RWPE1 (cell line): ENCODE results near the gene TENM4.

Experiments
- CTCF ChIA-PET: fragments of 350-600 bp; sonication (Branson Sonifier 250); formaldehyde crosslinking; extraction: SDS; loops from one replicate; lab custom pipeline; 2021; lab: Yijun Ruan, JAX
- POLR2A ChIA-PET: fragments of 400-600 bp; formaldehyde crosslinking; extraction: SDS; loops from one replicate; lab custom pipeline; 2020; ENCODE audit warnings: antibody characterized with exemption; ENCODE audit not compliant: low non-redundant PET; lab: Yijun Ruan, JAX
- DNase-seq: peaks from one replicate; pipeline ENCODE4 v3.0.0; 2012; ENCODE audit warnings: low spot score
- H3K27ac ChIP-seq: fragments of 450-650 bp; 2 replicates; pipeline ENCODE4 v1.5.1; 2017
- CTCF ChIP-seq: fragments of 450-650 bp; conservative IDR thresholded peaks from 2 replicates; pipeline ENCODE4 v1.5.1; 2017; ENCODE audit warnings: low read depth, mild to moderate bottlenecking

Gene TENM4

DNA sequence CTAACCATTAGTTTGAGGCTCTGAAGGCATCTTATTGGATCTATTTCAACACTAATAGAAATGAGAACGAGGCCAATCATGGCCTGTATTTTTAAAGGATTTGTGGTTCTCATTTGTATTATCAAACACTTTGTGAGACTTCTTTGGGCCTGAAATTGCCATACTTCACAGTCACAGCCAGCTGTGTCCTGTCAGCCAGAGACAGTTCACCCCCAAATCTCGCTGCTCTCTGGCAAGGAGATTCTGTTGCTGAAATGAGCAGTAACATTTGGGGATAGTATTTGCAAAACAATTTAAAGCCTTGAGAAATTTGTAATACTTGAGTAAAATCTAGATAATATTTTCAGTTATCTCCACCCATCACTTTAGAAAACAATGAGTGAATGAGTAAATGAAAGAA lies 26.9 kb upstream of the TENM4 start:
- POLR2A ChIA-PET: no interaction called here
- no peak for TF ChIP-seq CTCF
- H3K27ac ChIP-seq: no peak overlapping the region
- no peak for DNase-seq
- CTCF ChIA-PET: no interaction called here

- no peak for TF ChIP-seq CTCF
- peak; percentile 45 for DNase-seq
- ChIA-PET POLR2A (no interaction called here), CTCF (no interaction called here)
- no peak overlapping the region for H3K27ac ChIP-seq
Observed at GRCh38 chr11:79466411-79466810, 25.6 kb upstream of the TENM4 start.

GRCh38 chr11:79465160-79465559 lies 24.3 kb upstream of the TENM4 start:
- CTCF ChIA-PET: no interaction called here
- no peak for DNase-seq
- TF ChIP-seq CTCF: no peak
- POLR2A ChIA-PET: no interaction called here
- no peak overlapping the region for H3K27ac ChIP-seq

GRCh38 chr11:79461666-79462645 lies 21.1 kb upstream of the TENM4 start:
- CTCF ChIA-PET: interaction anchor here (0.5 to 0.8 kb wide), 3 partner anchors 520 to 958 kb away, joined by 3 read pairs; no protein-coding TSS in a partner anchor
- POLR2A ChIA-PET: no interaction called here
- H3K27ac ChIP-seq: no peak overlapping the region
- DNase-seq: no peak
- TF ChIP-seq CTCF: no peak

DNA sequence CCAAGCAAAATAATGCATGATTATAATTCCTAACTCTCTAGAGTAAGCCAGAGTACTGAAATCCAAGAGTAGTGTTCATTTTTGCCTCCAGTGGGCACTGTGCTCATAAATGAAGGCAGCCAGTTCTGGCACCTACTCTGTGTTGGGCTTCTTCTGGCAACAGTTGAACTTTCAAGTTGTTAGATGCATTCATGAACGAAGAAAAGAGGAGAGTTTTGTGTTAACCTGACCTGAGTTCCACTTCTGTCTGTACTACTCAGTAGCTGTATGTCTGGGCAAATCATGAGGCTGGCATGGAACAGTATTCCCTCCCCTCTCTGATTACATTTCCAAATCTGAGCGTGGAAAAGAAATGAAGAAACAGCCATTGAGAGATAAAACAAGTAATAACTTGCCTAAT lies 20.3 kb upstream of the TENM4 start:
- peak; percentile 55 for TF ChIP-seq CTCF
- no peak overlapping the region for H3K27ac ChIP-seq
- POLR2A ChIA-PET: no interaction called here
- CTCF ChIA-PET: interaction anchor here (0.7 to 0.8 kb wide), 2 partner anchors 519 to 957 kb away, joined by 3 read pairs; no protein-coding TSS in a partner anchor
- peak; percentile 38 for DNase-seq

DNA sequence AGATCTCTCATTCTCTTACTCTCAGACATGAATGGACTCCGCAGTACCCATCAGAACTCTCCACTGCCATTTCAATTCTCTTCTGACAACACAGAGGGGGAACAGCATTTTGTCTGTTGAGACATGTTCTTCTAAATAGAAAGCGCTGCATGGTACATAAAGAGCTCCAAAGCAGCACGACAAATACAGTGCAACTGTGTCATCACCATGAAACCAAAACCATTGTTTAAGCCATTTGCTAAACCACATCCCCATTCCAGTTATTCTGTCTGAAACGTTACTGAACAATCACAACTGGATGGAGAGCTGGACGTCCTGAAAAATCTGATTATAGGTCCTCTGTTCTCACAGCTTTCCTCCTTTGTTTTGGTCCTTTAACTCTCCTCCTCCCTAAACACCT lies 17.9 kb upstream of the TENM4 start:
- TF ChIP-seq CTCF: no peak
- ChIA-PET CTCF (interaction anchor here (0.6 to 1.8 kb wide), 2 partner anchors 35 to 58 kb away, joined by 4 to 6 read pairs; no protein-coding TSS in a partner anchor), POLR2A (no interaction called here)
- no peak overlapping the region for H3K27ac ChIP-seq
- DNase-seq: no peak
